ENCODE results near the gene FDXR.

FDXR gene

GRCh38 chr17:74824961-74825627 lies 47.7 kb downstream of the FDXR start:
- DNase-seq: no peak
- in situ Hi-C loops (cut with HindIII; ENCODE audit: low pct_ligation_motif_present, low pct_unique_long_range_greater_than_20kb, low sequenced_read_pairs): no loop called here

DNA sequence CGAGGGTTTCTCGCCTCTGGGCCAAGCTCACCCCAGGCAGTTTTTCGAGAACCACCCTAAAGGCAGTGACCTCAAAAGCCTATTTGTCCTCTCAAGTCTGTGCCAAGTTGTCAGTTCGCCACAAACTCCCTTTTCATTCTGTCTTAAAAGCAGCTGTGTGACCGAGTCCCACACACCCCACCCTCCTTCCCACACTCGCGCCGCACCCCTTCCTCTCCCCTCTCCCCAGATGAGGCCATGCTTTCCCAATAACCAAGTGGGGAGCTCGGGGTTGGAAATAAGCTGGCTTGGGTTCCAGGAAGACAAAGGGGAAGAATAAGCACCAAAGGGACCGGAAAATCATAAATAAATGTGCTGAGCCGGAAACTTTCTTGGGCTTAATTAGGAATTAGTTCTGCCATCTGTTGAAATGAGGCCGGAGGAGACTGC lies 49.8 kb downstream of the FDXR start:
- in situ Hi-C loops (cut with HindIII; ENCODE audit: low pct_ligation_motif_present, low pct_unique_long_range_greater_than_20kb, low sequenced_read_pairs): no loop called here

GRCh38 chr17:74822335-74822938 lies 50.4 kb downstream of the FDXR start:
- DNase-seq: no peak
- in situ Hi-C loops (cut with HindIII; ENCODE audit: low pct_ligation_motif_present, low pct_unique_long_range_greater_than_20kb, low sequenced_read_pairs): no loop called here

More for the DNA sequence above, 49.8 kb downstream of the FDXR start:
- DNase-seq: no peak

- in situ Hi-C loops (cut with HindIII; ENCODE audit: low pct_ligation_motif_present, low pct_unique_long_range_greater_than_20kb, low sequenced_read_pairs): no loop called here
- no peak for DNase-seq
Measured at GRCh38 chr17:74821655-74822334, 51.0 kb downstream of the FDXR start.

DNA sequence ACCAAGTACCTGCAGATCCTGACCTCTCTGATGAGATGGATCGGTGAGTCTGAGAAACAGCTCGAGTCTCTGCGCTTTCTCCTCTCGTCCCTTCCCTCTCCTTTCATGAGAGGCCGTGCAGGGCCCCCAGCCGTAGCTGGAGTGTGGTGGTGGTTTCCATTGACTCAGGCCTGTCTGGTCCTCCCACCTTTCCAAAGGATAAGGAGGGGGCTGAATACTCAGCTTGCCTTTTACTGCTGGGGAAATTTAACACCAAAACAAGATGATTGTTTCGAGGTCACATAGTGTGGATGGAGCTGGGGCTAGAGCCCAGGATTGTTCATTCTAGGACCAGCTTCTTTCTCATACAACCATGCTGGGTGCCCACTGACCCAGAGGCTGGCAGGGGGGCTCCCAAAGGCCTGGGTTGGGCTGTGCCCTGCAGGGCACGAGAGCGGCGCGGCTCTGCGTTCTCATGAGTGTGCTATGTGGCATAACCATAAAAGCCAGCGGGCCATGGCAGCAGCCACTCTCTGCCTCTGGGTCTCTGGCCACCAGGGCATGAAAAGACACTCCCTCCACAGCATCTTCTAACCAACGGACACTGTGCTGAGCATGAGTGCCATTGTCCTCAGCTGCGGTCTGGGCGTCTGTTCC lies 52.9 kb downstream of the FDXR start:
- in situ Hi-C loops (cut with HindIII; ENCODE audit: low pct_ligation_motif_present, low pct_unique_long_range_greater_than_20kb, low sequenced_read_pairs): no loop called here
- DNase-seq: no peak

- DNase-seq: no peak
- in situ Hi-C loops (cut with HindIII; ENCODE audit: low pct_ligation_motif_present, low pct_unique_long_range_greater_than_20kb, low sequenced_read_pairs): no loop called here
Measured at GRCh38 chr17:74818291-74818938, 54.4 kb downstream of the FDXR start.

- no peak for DNase-seq
- in situ Hi-C loops (cut with HindIII; ENCODE audit: low pct_ligation_motif_present, low pct_unique_long_range_greater_than_20kb, low sequenced_read_pairs): no loop called here
Measured at GRCh38 chr17:74816905-74817620, 55.7 kb downstream of the FDXR start.

GRCh38 chr17:74815550-74816370 lies 57.0 kb downstream of the FDXR start:
- in situ Hi-C loops (cut with HindIII; ENCODE audit: low pct_ligation_motif_present, low pct_unique_long_range_greater_than_20kb, low sequenced_read_pairs): no loop called here
- peak; percentile 21 for DNase-seq

DNA sequence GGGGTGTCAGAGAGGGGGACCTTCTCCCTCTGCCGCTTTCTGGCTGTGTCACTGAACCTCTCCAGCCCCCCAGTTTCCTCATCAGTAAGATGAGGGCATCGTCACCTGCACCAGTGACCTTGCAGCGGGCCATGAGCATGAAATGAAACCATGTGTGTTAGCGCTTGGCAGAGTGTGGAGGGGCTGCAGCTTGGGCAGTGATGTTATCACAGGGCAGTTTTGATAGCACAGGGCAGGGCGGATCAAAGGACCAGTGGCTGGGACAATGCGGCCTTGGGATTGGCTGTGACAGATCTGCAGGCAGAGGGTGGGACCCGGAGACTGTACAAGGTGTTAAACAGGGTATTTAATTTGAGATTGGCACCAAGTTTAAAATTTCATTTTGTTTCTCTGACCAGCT lies 57.7 kb downstream of the FDXR start:
- in situ Hi-C loops (cut with HindIII; ENCODE audit: low pct_ligation_motif_present, low pct_unique_long_range_greater_than_20kb, low sequenced_read_pairs): no loop called here
- DNase-seq: no peak

GRCh38 chr17:74814453-74814852 lies 58.3 kb downstream of the FDXR start:
- in situ Hi-C loops (cut with HindIII; ENCODE audit: low pct_ligation_motif_present, low pct_unique_long_range_greater_than_20kb, low sequenced_read_pairs): no loop called here
- DNase-seq: peak; percentile 26

Measured in ACHN (cell line).